ENCODE measurements around the gene NFATC2.

Gene NFATC2

GRCh38 chr20:51513545-51513944, 29.0 kb downstream of the NFATC2 start:
- no peak for DNase-seq

DNA sequence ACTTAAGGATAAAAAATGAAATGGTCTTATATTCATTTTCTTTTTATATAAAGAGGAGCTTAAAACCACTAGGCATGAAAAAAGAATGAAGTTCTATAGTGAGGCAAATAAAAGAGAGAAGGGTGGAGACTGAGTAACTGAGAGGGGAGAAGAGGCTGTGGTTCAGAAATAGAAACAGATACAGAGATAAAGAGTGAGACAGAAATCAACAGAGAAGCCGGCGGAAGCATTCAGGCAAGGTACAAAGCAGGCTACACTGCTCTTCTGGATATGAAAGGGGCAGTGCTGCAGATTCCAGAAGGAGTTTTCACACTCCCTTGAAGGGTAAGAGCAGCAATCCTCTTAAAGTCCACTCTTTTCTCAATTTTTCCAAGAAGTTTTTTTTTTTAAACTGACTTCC, 29.9 kb downstream of the NFATC2 start:
- DNase-seq = no peak

DNA sequence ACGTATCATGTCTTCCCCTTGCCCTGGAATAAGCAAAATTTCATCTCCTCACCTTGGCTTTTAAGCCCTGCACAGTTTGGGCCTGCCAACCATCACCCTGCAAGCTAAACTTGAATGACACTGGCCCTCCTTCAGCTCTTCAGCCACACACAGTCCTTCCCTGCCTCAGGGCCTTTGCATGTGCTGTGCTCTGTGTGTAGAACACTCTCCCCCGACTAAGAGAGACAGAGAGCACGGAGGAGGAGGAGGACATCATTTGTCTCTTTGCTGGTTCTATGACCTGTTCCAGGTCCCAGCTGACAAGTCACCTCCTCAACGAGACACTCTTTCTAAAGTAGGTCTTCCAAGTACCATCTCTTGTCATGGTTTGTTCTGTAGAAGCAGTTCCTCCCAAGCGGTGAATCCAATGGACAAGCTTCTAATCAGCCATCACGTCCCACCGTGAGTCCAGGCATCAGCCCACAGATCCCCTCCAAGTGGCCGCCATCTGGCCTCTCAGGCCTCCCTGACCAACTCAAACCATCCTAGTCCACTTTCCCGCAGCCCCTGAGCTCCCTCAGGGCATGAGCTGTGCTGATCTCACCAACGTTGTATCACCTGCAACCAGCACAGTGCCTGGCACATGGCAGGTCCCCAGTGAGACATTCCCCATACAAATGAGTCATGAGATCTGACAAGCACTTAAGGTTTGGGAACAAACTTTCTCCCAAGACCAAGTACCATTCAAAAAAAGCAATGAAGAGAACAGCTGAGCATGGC, 30.5 kb downstream of the NFATC2 start:
- DNase-seq = no peak

DNA sequence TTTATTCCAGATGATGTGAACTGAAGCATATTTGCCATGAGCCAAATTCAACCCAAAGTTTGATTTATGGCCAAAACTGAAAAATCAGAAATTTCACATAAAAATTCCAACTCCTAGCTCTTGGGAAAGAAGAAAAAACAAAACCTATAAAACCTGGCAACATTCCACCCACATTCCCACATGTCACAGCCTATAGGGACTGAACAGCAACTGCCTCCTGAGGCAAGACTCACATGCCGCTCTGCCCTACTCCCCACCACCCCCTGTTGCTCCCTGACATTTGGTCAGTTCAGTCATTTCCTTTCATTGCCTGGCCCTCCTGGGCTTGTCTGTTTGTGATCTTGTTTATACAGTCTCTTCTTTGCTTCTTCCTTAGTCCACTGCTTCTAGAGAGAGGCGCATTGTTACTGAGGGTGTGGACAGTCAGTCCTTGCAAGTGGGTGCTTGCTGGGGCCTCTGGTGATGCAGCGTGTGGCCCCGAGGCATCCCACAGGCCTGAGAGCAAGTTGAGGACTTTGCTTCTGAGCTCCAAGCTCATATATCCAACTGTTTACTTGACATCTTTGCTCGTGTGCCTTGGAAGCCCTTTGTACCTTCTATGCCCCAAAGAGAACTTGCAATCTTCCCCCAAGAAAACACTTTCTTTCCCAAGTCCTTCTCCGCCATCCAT, 31.4 kb downstream of the NFATC2 start:
- no peak for DNase-seq

DNA sequence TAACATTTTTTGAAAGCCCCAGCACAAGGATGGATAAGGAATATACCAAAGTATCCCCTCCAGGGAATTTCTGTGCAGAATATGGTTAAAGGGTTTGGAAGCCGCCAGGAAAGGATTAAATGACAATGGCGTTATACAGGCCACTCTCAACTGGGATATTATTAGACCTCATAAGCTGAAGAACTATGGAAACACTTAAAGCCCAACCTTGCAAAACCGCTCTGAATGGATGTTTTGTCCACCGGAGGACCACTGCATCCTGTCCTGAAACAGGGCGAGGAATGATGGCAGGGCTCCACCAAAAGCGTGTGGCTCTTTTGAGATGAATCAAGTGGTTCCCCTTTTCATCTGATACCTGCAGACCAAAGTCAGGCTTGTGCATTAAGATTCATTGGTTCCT, 32.4 kb downstream of the NFATC2 start:
- DNase-seq = no peak

DNA sequence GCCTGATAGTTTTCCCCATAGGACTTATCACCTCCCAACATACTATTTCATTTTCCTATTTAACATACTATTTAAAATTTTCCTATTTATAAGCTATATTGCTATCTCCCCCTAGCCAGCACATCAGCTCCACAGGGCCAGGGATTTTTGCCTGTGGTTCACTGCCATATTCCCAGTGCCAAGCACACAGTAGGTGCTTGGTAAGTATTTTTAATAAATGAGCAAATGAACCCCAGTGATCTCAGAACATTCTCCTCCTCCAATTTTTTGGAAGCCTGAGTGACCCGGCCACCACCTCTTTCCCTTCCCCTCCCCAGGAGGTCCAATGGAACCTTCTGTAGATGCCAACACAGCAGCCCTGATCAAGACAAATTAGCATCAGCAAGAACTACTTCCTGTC, 33.3 kb downstream of the NFATC2 start:
- DNase-seq = no peak

- no peak for DNase-seq
Observed at GRCh38 chr20:51508780-51509179, 33.7 kb downstream of the NFATC2 start.

GRCh38 chr20:51508158-51508557, 34.4 kb downstream of the NFATC2 start:
- no peak for DNase-seq

- no peak for DNase-seq
Observed at GRCh38 chr20:51507216-51508036, 35.1 kb downstream of the NFATC2 start.

GRCh38 chr20:51506527-51507215, 35.8 kb downstream of the NFATC2 start:
- no peak for DNase-seq

DNA sequence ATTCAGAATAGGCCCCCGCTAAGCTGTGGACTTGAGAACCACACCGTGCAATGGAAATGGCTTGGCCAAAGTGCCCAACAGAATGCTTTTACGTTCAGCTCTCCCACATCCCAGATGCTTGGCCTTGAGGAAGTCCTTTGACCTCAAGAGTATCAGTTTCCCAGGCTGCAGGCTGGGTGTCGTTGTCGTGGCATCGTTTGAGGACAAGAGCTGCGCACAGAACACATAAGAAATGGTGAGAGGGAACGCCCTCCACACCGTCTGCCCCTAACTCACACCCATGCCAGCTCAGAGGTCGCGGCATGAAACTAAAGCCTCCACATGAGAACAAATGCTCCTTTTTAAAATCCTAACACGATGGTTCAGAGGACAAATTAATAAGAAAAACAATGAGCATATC, 37.0 kb downstream of the NFATC2 start:
- DNase-seq = no peak

GRCh38 chr20:51503376-51503775, 39.1 kb downstream of the NFATC2 start:
- no peak for DNase-seq

DNA sequence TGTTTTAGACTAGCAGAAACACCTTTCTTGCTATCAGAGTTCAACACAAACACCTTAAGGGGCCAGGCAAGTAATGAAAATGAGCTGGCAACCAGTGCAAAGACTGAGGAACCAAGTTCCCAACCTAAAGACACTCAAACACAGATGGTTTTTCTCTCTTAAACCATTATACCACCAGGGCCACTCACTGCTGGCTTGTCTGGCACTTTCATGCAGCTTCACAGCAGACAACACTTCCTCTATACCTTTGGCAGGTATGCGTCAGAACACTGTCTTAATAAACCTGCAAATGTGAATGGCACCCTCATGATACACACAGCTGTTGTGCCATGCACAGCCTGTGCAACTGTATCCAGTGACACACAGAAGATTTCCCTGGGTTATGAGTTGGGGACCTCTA, 41.6 kb downstream of the NFATC2 start:
- no peak for DNase-seq

- DNase-seq = no peak
Observed at GRCh38 chr20:51500311-51500710, 42.2 kb downstream of the NFATC2 start.

GRCh38 chr20:51498765-51499540, 43.6 kb downstream of the NFATC2 start:
- DNase-seq = no peak

DNA sequence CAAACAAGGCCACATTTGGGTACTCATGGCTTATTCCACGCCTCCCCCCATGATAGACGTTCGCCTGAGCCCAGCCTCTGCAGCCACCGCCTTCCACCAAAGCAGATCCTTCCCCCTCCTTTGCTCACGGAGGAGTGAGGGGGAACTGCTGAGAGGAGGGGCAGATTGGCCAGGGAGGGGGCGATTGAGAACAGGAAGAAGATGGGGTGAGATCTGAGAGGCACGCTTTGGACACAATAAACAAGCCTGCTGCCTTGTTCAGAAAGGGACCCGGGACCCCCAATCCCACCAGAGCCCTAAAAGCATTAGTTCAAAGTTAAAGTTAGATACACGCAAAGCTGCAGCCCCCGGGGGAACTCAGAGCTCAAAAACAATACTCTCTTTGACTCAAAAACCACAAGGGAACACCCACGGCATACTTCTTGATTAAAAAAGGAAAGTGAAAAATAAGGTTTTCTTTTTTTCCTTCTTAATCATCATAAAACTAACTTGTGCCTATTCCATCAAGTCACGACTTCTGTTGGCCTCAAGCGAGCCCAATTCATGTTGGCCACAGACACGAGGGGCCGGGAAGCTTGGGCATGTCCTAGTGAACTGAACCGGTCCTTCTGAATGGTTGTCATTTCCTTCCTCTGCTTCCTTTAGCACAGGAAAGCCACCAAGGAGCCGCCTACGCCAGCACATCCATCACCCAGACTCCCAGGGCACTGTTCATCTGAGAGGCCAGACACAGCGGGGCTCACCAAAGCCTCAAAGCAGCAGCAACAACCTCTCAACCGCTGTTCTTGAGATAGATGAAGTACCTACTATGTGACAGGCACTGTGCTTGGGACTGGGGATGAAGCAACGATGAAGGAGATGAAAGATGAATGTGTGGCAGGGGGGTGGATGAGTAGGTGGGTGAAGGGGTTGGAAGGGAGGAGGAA, 44.7 kb downstream of the NFATC2 start:
- peak in 3 of 14 donors; percentile 7 to 13 (median 7) for DNase-seq

- no peak for DNase-seq
Observed at GRCh38 chr20:51496964-51497363, 45.6 kb downstream of the NFATC2 start.

DNA sequence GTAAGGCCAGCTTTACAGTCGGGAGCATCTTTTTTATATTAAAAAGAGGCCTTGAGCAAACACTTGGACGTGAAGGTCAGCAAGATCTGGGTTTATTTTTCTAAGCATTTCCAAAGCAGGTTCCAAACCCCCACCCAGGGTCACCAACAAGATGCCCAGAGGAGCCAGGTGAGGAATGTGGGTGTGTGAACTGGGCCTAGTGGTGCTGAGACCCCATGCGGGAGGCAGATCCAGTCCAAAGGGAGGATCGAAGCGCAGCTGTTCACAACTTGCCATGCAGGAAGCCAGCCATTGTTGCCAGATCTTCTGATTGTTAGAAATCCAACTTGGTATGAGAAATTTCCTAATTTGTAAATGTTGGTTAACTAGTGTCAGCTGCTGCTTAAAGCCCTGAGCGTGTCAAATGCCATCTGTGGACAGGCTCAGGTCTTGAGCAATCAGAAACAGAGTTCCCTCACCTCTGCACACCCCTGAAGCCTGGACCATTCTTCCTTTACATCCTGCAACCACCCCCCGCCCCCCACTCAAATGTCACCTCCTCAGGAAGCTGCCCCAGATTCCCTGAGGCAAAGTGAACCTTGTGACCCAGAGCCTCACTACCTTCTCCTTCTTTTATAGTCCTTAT, 46.5 kb downstream of the NFATC2 start:
- no peak for DNase-seq

DNA sequence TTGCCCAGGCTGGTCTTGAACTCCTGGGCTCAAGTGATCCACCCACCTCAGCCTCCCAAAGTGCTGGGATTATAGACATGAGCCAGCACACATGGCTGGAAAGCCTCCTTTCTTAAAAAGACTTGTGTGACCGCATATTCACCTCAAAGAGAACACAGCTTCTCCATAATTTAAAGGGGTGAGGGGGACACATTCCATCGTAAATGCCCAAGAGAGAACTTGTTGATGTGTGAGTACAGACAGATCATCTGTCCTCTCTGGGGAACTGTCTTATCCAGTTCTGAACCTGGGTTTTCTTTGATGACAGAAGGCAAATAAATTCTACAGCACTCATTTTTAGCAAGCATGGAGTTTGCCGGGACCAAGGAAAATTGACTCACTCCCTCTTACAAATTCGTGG, 47.2 kb downstream of the NFATC2 start:
- no peak for DNase-seq
